Activated CD4-positive, CD25-positive, alpha-beta regulatory T cell (primary cell): ENCODE results near the gene GSTA4.

ENCODE experiments used
- DNase-seq, 4 experiments: peaks; one replicate each; lab custom pipeline; 2025; lab: John Stamatoyannopoulos, UW

The GSTA4 gene

GRCh38 chr6:52995089-52995912 lies at the start of gene GSTA4:
Gene GSTA4 (minus strand): TSS chr6:52995284. CDS start chr6:52994243, 1,041 bp downstream.
- DNase-seq, result peak; percentile 60 to 76 (median 71)

DNA sequence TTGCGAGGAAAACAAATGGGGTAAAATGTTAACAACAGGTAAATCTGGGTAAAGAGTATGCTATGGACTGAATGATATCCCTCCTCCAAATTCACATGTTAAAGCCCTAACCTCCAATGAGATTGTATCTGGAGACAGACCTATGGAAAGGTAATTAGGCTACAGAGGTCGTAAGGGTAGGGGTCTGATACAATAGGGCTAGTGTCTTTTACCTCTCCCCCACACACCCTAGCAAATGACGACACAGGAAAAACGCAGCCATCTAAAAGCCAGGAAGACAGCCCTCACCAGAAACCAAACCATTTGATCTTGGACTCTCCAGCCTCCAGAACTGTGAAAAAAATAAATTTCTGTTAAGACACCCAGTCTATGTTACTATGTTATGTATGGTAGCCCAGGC lies 49.5 kb upstream of the GSTA4 start:
- DNase-seq, result no peak

DNA sequence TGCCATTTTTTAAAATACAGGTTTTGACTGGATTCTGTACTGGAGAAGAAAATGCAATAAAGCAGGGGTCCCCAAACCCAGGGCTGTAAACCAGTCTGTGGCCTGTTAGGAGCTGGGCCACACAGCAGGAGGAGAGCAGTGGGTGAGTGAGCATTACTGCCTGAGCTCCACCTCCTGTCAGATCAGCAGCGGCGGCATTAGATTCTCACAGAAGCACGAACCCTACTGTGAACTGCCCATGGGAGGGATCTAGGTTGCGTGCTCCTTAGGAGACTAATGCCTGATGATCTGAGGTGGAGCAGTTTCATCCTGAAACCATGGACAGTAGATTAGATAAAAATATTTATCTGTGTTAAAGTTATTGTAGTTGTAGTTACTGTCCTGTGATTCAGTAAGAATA lies 49.0 kb upstream of the GSTA4 start:
- no peak for DNase-seq

- no peak for DNase-seq
Measured at GRCh38 chr6:53043581-53043980, 48.5 kb upstream of the GSTA4 start.

DNA sequence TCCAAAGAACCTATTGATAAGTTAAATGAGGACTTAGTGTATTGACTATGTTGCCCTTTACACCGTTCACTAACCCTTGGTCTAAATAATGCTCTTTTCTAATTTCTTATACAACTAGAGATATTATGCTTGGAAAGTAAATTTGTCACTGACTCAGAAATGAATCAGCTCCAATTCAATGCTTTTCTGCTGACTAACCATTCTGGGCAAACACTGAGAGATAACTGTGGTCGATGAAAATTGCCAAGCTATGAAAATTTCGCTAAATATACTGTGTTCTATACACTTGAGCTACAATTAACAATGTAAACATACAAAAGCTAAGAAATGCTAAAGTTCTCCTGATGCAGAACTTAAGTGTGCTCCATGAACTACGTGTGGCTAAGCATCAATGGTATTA lies 47.0 kb upstream of the GSTA4 start:
- no peak for DNase-seq

GRCh38 chr6:53041356-53041755 lies 46.3 kb upstream of the GSTA4 start:
- DNase-seq, result no peak

DNA sequence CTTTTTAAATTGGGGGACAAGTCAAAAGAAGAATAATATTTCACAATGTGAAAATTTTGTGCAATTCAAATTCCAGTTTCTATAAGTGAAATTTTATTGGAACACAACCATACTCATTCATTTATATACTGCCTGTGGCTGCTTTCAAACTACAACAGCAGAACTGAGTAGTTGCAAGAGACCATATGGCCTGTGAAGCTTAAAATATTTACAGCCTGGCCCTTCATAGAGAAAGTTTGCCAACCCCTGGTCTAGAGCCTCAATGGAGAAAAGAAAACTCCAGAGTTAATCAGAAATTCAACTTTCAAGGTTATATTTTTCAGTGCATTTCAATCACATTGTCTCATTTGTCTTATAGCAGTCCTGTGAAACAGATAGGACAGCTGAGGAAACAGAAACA lies 43.5 kb upstream of the GSTA4 start:
- no peak for DNase-seq

- no peak for DNase-seq
Measured at GRCh38 chr6:53038141-53038540, 43.1 kb upstream of the GSTA4 start.

- DNase-seq, result no peak
Measured at GRCh38 chr6:53035549-53036213, 40.6 kb upstream of the GSTA4 start.

- DNase-seq, result no peak
Measured at GRCh38 chr6:53033764-53034163, 38.7 kb upstream of the GSTA4 start.

- DNase-seq, result no peak
Measured at GRCh38 chr6:53032849-53033248, 37.8 kb upstream of the GSTA4 start.

- DNase-seq, result no peak
Measured at GRCh38 chr6:53031281-53031680, 36.2 kb upstream of the GSTA4 start.

GRCh38 chr6:53029761-53030160 lies 34.7 kb upstream of the GSTA4 start:
- DNase-seq, result no peak

DNA sequence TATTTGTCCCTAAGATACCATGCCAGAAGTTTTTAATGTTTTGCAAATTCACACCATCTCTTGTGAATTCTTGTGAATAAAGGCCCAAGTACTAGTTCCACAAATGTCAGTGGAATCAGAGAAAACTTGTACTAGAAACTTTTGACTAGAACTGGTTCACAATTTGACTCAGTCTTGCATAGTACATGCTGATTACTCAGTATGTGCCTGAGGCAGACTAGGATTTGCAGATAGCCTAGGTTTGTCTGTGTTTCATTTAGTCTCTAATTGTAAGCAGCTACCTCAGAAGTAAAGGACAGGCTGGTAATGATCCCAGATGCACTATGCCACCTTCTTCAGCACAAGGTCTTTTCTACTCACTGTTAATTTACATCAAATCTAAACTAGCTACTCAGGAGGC lies 34.2 kb upstream of the GSTA4 start:
- no peak for DNase-seq

GRCh38 chr6:53028467-53028866 lies 33.4 kb upstream of the GSTA4 start:
- no peak for DNase-seq

DNA sequence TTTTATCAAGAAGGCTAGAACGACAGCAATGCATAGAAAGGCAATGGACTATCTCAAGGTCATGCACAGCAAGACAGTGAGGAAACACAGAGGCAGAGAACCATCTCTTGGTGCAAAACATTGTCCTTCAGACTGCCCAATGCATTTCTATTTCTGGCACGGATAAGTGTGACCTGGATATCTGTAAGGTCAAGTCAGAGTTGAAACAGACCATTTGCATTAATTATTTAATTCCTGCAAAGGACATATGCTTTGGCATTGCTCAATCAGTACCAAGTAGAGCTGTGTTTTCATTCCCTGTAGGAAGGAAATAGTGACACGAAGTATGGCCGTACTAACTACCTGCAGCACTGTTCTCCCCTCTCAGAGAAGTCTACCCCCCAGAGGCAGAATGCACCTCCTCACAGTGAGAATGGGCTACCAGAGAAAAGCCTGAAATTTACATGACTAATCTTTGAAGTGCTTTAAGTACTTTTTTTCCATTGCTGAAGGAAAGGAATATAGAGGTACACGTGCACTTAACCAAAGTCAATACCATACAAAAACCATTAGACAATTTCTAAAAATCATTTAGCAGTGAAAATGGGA lies 32.1 kb upstream of the GSTA4 start:
- no peak for DNase-seq

- DNase-seq, result no peak
Measured at GRCh38 chr6:53026526-53026925, 31.4 kb upstream of the GSTA4 start.

- DNase-seq, result no peak
Measured at GRCh38 chr6:53023323-53023722, 28.2 kb upstream of the GSTA4 start.

DNA sequence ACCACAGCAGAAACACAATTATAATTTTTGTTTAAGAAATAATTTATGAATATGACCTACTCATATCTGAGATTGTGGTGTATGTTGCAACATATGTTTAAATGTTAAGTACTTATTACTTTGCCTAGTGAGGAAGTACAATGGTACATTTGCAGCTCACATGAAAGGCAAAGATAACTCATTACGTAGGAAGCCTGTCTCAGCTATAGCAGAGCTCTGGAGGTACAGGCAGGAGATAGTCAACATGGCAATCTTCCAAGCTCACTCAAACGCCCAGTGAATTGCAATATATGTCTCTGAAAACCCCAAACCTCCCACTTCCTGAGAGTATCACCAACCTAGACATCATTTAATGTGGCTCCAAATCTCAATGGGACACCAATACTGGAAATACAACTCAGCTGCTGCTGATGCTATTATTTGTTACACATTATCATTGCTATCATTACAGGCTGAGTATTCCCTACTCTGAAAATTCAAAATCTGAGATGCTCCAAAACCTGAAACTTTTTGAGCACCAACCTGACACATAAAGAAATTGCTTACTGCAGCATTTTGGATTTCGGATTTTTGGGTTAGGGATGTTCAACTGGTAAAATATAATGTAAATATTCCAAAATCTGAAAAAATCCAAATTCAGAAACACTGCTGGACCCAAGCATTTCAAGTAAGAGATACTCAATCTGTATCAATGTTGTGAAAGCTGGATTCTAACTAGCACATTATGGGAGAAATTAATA lies 25.1 kb upstream of the GSTA4 start:
- DNase-seq, result no peak

DNA sequence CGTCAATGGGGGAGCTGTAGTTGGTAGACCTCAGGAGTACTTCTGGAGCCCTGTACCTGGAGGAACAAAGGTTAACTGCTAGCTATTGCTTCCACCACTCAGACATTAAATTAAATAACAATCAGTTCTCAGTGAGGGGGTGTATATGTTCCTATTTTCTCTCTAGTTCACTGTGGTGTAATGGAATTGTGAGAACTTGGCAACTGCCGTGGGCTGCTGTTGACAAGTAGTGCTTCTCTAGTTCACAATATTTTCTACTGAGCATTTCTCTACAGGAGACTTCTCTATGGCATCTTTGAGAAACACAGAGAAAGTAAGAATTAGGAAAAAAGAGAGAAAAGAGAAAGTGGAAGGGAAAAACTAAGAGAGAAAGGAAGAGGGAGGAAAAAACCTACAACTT lies 23.4 kb upstream of the GSTA4 start:
- no peak for DNase-seq

- DNase-seq, result no peak
Measured at GRCh38 chr6:53015486-53015885, 20.4 kb upstream of the GSTA4 start.

DNA sequence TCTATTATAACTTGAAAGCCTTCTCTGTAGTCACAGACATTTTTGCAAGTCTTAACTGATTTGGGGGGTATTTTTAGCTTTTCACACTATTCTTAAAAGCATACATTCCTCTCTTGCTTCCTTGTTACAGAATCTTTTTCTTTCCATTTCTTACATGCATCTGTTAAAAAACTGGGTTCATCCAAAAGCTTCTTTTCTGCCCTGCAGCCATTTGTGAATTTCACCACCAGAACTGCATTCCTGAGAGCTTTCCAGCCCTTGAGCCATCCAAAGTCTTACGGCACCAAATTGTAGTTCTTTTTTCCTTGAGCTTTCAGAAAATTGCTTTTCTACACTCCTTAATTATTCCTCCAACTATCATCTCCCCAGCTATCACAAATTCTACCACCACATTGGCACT lies 19.7 kb upstream of the GSTA4 start:
- no peak for DNase-seq

- no peak for DNase-seq
Measured at GRCh38 chr6:53014063-53014462, 19.0 kb upstream of the GSTA4 start.
